Naive thymus-derived CD4-positive, alpha-beta T cell (primary cell): ENCODE measurements around the gene ALPI. TPM values are rescaled to one million over a fixed set of nuclear protein-coding genes. Genes with fewer than 3 reads are reported as not detected.
"Not testable (repeated sequence)": the region's sequence is repeated elsewhere in the genome, so short reads cannot be mapped to it uniquely, and the experiment has no call there.

ENCODE experiments used
- ATAC-seq: fragments of 150-1000 bp; cut with Tn5 transposase; 2 replicates; pipeline ENCODE4 v1.10.0; 2021; ENCODE audit warnings: mild to moderate bottlenecking, moderate library complexity
- CTCF ChIA-PET: fragments of 350-600 bp; sonication (Branson Sonifier 250); formaldehyde crosslinking; loops from one replicate; lab custom pipeline; 2021; ENCODE audit warnings: antibody characterized with exemption; lab: Charles Lee
- POLR2A ChIA-PET: fragments of 350-600 bp; sonication (Branson Sonifier 250); formaldehyde crosslinking; loops from one replicate; lab custom pipeline; 2021; ENCODE audit warnings: antibody characterized with exemption, inconsistent platforms; lab: Charles Lee
- DNase-seq, 9 donors: peaks; one replicate each; pipeline versions ENCODE4 v3.0.0 to v3.0.0-alpha.2; 2020 to 2022; ENCODE audit warnings: mixed read lengths in 1 of 9
- H3K27ac ChIP-seq: one replicate; pipeline ENCODE4 v1.7.0; 2013; ENCODE audit warnings: mild to moderate bottlenecking, low read depth, low read length, moderate library complexity
- H3K27me3 ChIP-seq, 2 donors: one replicate each; pipeline ENCODE4 v1.7.0; 2013; ENCODE audit warnings: low read length in 2 of 2, mild to moderate bottlenecking in 2 of 2, moderate library complexity in 2 of 2; ENCODE audit not compliant: control insufficient read depth in 2 of 2, insufficient read depth in 2 of 2
- H3K36me3 ChIP-seq, 3 experiments: 1 replicate in 2 of 3; 2 replicates in 1 of 3; pipeline ENCODE4 v1.7.0; 2013; ENCODE audit warnings: low read length in 3 of 3, mild to moderate bottlenecking in 3 of 3, moderate library complexity in 1 of 3; ENCODE audit not compliant: insufficient read depth in 3 of 3, control insufficient read depth in 2 of 3
- H3K4me1 ChIP-seq, 2 donors: one replicate each; pipeline ENCODE4 v1.7.0; 2013; ENCODE audit warnings: low read length in 2 of 2, mild to moderate bottlenecking in 2 of 2, moderate library complexity in 1 of 2; ENCODE audit not compliant: control insufficient read depth in 2 of 2, insufficient read depth in 2 of 2
- H3K4me3 ChIP-seq: 2 replicates; pipeline ENCODE4 v1.7.0; 2013; ENCODE audit warnings: mild to moderate bottlenecking, low read length
- H3K9me3 ChIP-seq, 3 experiments: 1 replicate in 2 of 3; 2 replicates in 1 of 3; pipeline ENCODE4 v1.7.0; 2013; ENCODE audit warnings: low read length in 3 of 3; ENCODE audit not compliant: control insufficient read depth in 2 of 3
- H3K27ac Mint-ChIP-seq, 9 donors: one replicate each; pipeline ENCODE4 v1.8.0; 2020 to 2022; ENCODE audit warnings: mixed read lengths in 9 of 9, mild to moderate bottlenecking in 8 of 9, moderate library complexity in 5 of 9, inconsistent platforms in 2 of 9
- H3K27me3 Mint-ChIP-seq, 5 donors: one replicate each; pipeline ENCODE4 v1.8.0; 2021 to 2022; ENCODE audit warnings: mixed read lengths in 5 of 5, mild to moderate bottlenecking in 1 of 5
- H3K36me3 Mint-ChIP-seq, 5 donors: one replicate each; pipeline ENCODE4 v1.8.0; 2020 to 2022; ENCODE audit warnings: mixed read lengths in 5 of 5, mild to moderate bottlenecking in 3 of 5, inconsistent platforms in 1 of 5
- H3K4me1 Mint-ChIP-seq, 7 donors: one replicate each; pipeline ENCODE4 v1.8.0; 2020 to 2022; ENCODE audit warnings: mixed read lengths in 7 of 7, mild to moderate bottlenecking in 3 of 7, inconsistent platforms in 1 of 7
- H3K4me3 Mint-ChIP-seq, 10 donors: one replicate each; pipeline ENCODE4 v1.8.0; 2020 to 2022; ENCODE audit warnings: mild to moderate bottlenecking in 10 of 10, mixed read lengths in 10 of 10, moderate library complexity in 6 of 10, inconsistent platforms in 2 of 10
- H3K9me3 Mint-ChIP-seq, 11 donors: one replicate each; pipeline ENCODE4 v1.8.0; 2020 to 2022; ENCODE audit warnings: mixed read lengths in 11 of 11, mild to moderate bottlenecking in 4 of 11, inconsistent platforms in 1 of 11, moderate library complexity in 1 of 11
- intact Hi-C, 2 donors: fragments of 100-400 bp; cut with micrococcal nuclease; formaldehyde crosslinking; loops; one replicate each; pipeline ENCODE4 v1.15.1; 2023
- polyA plus RNA-seq, 2 donors: library from polyadenylated mRNA; unstranded; fragments of 300-500 nt; fragmentation: Illumina TruSeq; gene quantifications; one replicate each; pipeline ENCODE4 v1.2.3, GENCODE V29; 2021
- total RNA-seq, 6 experiments: library from RNA in 5 of 6; stranded (reverse) in 5 of 6; gene quantifications; 1 replicate in 5 of 6; 2 replicates in 1 of 6; pipeline ENCODE4 v1.2.3 and lab custom pipeline; 2021 to 2026

Gene ALPI
- not detected for total RNA-seq
- not detected for polyA plus RNA-seq
- not detected for total RNA-seq (lab: John Stamatoyannopoulos, UW)

GRCh38 chr2:232455426-232456255 lies at the start of gene ALPI:
TSS of gene ALPI (plus strand) at chr2:232456153. CDS start at chr2:232456200, 47 bp downstream.
- ATAC-seq (no peak), DNase-seq (no peak)
- no peaks in the 10 kb centered on the region for H3K36me3 ChIP-seq
- Mint-ChIP-seq H3K4me1 (peaks cover 0 to 2% (median 0%) of the 10 kb centered on the region in 7 donors), H3K27me3 (peaks cover 2 to 26% (median 5%) of the 10 kb centered on the region in 5 donors), H3K9me3 (peaks cover 0 to 1% (median 0%) of the 10 kb centered on the region in 11 donors), H3K36me3 (no peaks in the 10 kb centered on the region), H3K4me3 (no peak within 1 kb of the TSS), H3K27ac (peak within 1 kb of the TSS in 1 of 9 donors; percentile 20)
- H3K4me3 ChIP-seq: no peak within 1 kb of the TSS
- no peaks in the 10 kb centered on the region for H3K9me3 ChIP-seq
- H3K27me3 ChIP-seq: no peaks in the 10 kb centered on the region
- no peaks in the 10 kb centered on the region for H3K4me1 ChIP-seq
- intact Hi-C loops: no loop called here
- H3K27ac ChIP-seq: no peak within 1 kb of the TSS
- CTCF ChIA-PET: interaction anchor here (0.6 kb wide), 1 partner anchor 887 kb away, joined by 4 read pairs; no protein-coding TSS in a partner anchor
- POLR2A ChIA-PET: no interaction called here

GRCh38 chr2:232406556-232407310 lies 49.2 kb upstream of the ALPI start, which contains the start of gene ALPG:
TSS of gene ALPG (plus strand) at chr2:232406844. CDS start at chr2:232406895, 51 bp downstream.
- intact Hi-C loops: no loop called here
- Mint-ChIP-seq H3K27ac (no peak within 1 kb of the TSS), H3K4me1 (no peaks in the 10 kb centered on the region), H3K9me3 (no peaks in the 10 kb centered on the region), H3K36me3 (no peaks in the 10 kb centered on the region), H3K27me3 (peaks cover 0 to 16% (median 11%) of the 10 kb centered on the region in 5 donors), H3K4me3 (no peak within 1 kb of the TSS)
- H3K4me3 ChIP-seq: no peak within 1 kb of the TSS
- DNase-seq (no peak), ATAC-seq (no peak)
- ChIA-PET POLR2A (no interaction called here), CTCF (no interaction called here)
- H3K4me1 ChIP-seq: no peaks in the 10 kb centered on the region
- H3K9me3 ChIP-seq: no peaks in the 10 kb centered on the region
- H3K36me3 ChIP-seq: no peaks in the 10 kb centered on the region
- H3K27ac ChIP-seq: no peak within 1 kb of the TSS
- H3K27me3 ChIP-seq: no peaks in the 10 kb centered on the region

GRCh38 chr2:232407428-232408150 lies 48.4 kb upstream of the ALPI start:
- H3K27ac Mint-ChIP-seq, H3K4me1 Mint-ChIP-seq, H3K36me3 ChIP-seq, intact Hi-C loops, H3K36me3 Mint-ChIP-seq, H3K9me3 ChIP-seq, H3K4me3 Mint-ChIP-seq, DNase-seq, CTCF ChIA-PET, H3K27ac ChIP-seq, ATAC-seq, H3K4me1 ChIP-seq, POLR2A ChIA-PET, H3K9me3 Mint-ChIP-seq, H3K27me3 ChIP-seq, H3K4me3 ChIP-seq: not testable (repeated sequence)
- H3K27me3 Mint-ChIP-seq: peaks cover 0 to 18% (median 15%) of the 10 kb centered on the region in 5 donors

GRCh38 chr2:232408269-232408668 lies 47.7 kb upstream of the ALPI start:
- CTCF ChIA-PET, H3K9me3 Mint-ChIP-seq, H3K4me3 Mint-ChIP-seq, H3K27ac Mint-ChIP-seq, POLR2A ChIA-PET, H3K27me3 ChIP-seq, DNase-seq, H3K4me3 ChIP-seq, ATAC-seq, intact Hi-C loops, H3K4me1 Mint-ChIP-seq, H3K4me1 ChIP-seq, H3K36me3 Mint-ChIP-seq, H3K27ac ChIP-seq, H3K9me3 ChIP-seq, H3K36me3 ChIP-seq: not testable (repeated sequence)
- H3K27me3 Mint-ChIP-seq: peaks cover 1 to 25% (median 15%) of the 10 kb centered on the region in 5 donors

GRCh38 chr2:232409617-232410016 lies 46.3 kb upstream of the ALPI start:
- H3K4me3 Mint-ChIP-seq, H3K27ac ChIP-seq, intact Hi-C loops, H3K4me1 ChIP-seq, ATAC-seq, H3K36me3 Mint-ChIP-seq, H3K27me3 ChIP-seq, H3K27ac Mint-ChIP-seq, CTCF ChIA-PET, H3K4me3 ChIP-seq, DNase-seq, H3K9me3 Mint-ChIP-seq, H3K36me3 ChIP-seq, H3K9me3 ChIP-seq, POLR2A ChIA-PET: not testable (repeated sequence)
- peaks cover 6 to 35% (median 26%) of the 10 kb centered on the region in 5 donors for H3K27me3 Mint-ChIP-seq
- H3K4me1 Mint-ChIP-seq: peaks cover 4 to 13% (median 12%) of the 10 kb centered on the region in 7 donors

GRCh38 chr2:232410238-232410900 lies 45.6 kb upstream of the ALPI start:
- no peaks in the 10 kb centered on the region for H3K9me3 ChIP-seq
- H3K36me3 Mint-ChIP-seq: no peaks in the 10 kb centered on the region
- peaks cover 4 to 13% (median 12%) of the 10 kb centered on the region in 7 donors for H3K4me1 Mint-ChIP-seq
- H3K4me3 Mint-ChIP-seq: peak overlapping the region in 1 of 10 donors; percentile 21
- POLR2A ChIA-PET: no interaction called here
- H3K27me3 Mint-ChIP-seq: peaks cover 7 to 38% (median 26%) of the 10 kb centered on the region in 5 donors
- H3K4me1 ChIP-seq: peaks cover 0 to 6% of the 10 kb centered on the region in 2 donors
- DNase-seq: no peak
- no peaks in the 10 kb centered on the region for H3K9me3 Mint-ChIP-seq
- no peaks in the 10 kb centered on the region for H3K36me3 ChIP-seq
- intact Hi-C loops: no loop called here
- H3K4me3 ChIP-seq: no peak overlapping the region
- CTCF ChIA-PET: no interaction called here
- no peaks in the 10 kb centered on the region for H3K27me3 ChIP-seq
- peak overlapping the region in 1 of 9 donors; percentile 77 for H3K27ac Mint-ChIP-seq
- no peak overlapping the region for H3K27ac ChIP-seq
- no peak for ATAC-seq
